ENCODE measurements around the gene NCR3LG1.
"Not testable (repeated sequence)": the region's sequence is repeated elsewhere in the genome, so short reads cannot be mapped to it uniquely, and the experiment has no call there.

NCR3LG1 gene

GRCh38 chr11:17413414-17414316 lies 62.1 kb downstream of the NCR3LG1 start:
- DNase-seq: peak; percentile 65

- peak; percentile 57 for DNase-seq
Observed at GRCh38 chr11:17414317-17414737, 62.7 kb downstream of the NCR3LG1 start.

GRCh38 chr11:17414992-17415391 lies 63.4 kb downstream of the NCR3LG1 start:
- no peak for DNase-seq

- no peak for DNase-seq
Observed at GRCh38 chr11:17415523-17416104, 64.0 kb downstream of the NCR3LG1 start.

- no peak for DNase-seq
Observed at GRCh38 chr11:17416492-17416891, 64.9 kb downstream of the NCR3LG1 start.

GRCh38 chr11:17418444-17419081 lies 67.0 kb downstream of the NCR3LG1 start:
- no peak for DNase-seq

- no peak for DNase-seq
Observed at GRCh38 chr11:17421781-17422180, 70.2 kb downstream of the NCR3LG1 start.

GRCh38 chr11:17423533-17424310 lies 72.1 kb downstream of the NCR3LG1 start:
- no peak for DNase-seq

- not testable (repeated sequence) for DNase-seq
Observed at GRCh38 chr11:17426233-17426632, 74.6 kb downstream of the NCR3LG1 start.
